HS-27A (cell line): ENCODE data around the gene VASH1.

Experiments used
- DNase-seq: peaks from one replicate; pipeline ENCODE4 v3.0.0-alpha.2; 2012; ENCODE audit warnings: low read depth, missing footprints

Gene VASH1

GRCh38 chr14:76742966-76743365, 18.3 kb upstream of the VASH1 start:
- no peak for DNase-seq

GRCh38 chr14:76752744-76753143, 8.5 kb upstream of the VASH1 start:
- no peak for DNase-seq

- no peak for DNase-seq
These were observed 7.6 kb upstream of the VASH1 start for GRCh38 chr14:76753541-76754198.

GRCh38 chr14:76754586-76754985, 6.7 kb upstream of the VASH1 start:
- no peak for DNase-seq

GRCh38 chr14:76755610-76756370, 5.5 kb upstream of the VASH1 start:
- no peak for DNase-seq

- no peak for DNase-seq
These were observed 4.9 kb upstream of the VASH1 start for GRCh38 chr14:76756371-76756750.

GRCh38 chr14:76759589-76759988, 1.7 kb upstream of the VASH1 start:
- no peak for DNase-seq

- DNase-seq, result no peak
These were observed 735 bp upstream of the VASH1 start for GRCh38 chr14:76760331-76761135.

GRCh38 chr14:76761960-76762410, 717 bp downstream of the VASH1 start:
- no peak for DNase-seq

GRCh38 chr14:76762411-76763095, 1.3 kb downstream of the VASH1 start:
- DNase-seq, result no peak

GRCh38 chr14:76763096-76764041, 2.1 kb downstream of the VASH1 start:
- no peak for DNase-seq

- no peak for DNase-seq
These were observed 4.2 kb downstream of the VASH1 start for GRCh38 chr14:76765461-76765931.

GRCh38 chr14:76767681-76768656, 6.7 kb downstream of the VASH1 start:
- DNase-seq, result no peak

- DNase-seq, result no peak
These were observed 7.6 kb downstream of the VASH1 start for GRCh38 chr14:76768671-76769500.

GRCh38 chr14:76769636-76770292, 8.5 kb downstream of the VASH1 start:
- DNase-seq, result no peak

GRCh38 chr14:76770521-76771436, 9.5 kb downstream of the VASH1 start:
- DNase-seq, result no peak

- no peak for DNase-seq
These were observed 10.2 kb downstream of the VASH1 start for GRCh38 chr14:76771437-76771980.
